ENCODE results near the gene OR4Q3. TPM values are rescaled to one million over a fixed set of nuclear protein-coding genes. Genes with fewer than 3 reads are reported as not detected.
"Not testable (repeated sequence)": the region's sequence is repeated elsewhere in the genome, so short reads cannot be mapped to it uniquely, and the experiment has no call there.

The OR4Q3 gene
- polyA plus RNA-seq (2011; rRNA removed) (not detected in 2 replicates), polyA minus RNA-seq (2011; rRNA and poly(A)+ RNA removed) (not detected in 2 replicates)

- Histone ChIP-seq H3K4me3 (ENCODE audit: low read depth, low read length) (no peak within 1 kb of the TSS), H3K27me3 (ENCODE audit: control insufficient read depth, insufficient read depth, low read length) (no peaks in the 10 kb centered on the region), H3K36me3 (ENCODE audit: control insufficient read depth, insufficient read depth, low read length) (no peaks in the 10 kb centered on the region)
- ChIA-PET CTCF (no interaction called here), POLR2A (no interaction called here)
- no peak for TF ChIP-seq CTCF (IDR thresholded peaks at IDR 0.05; ENCODE audit: insufficient read depth, low read depth, low read length)
- no peak for DNase-seq (ENCODE audit: low read depth)
These were observed at the start of gene OR4Q3 for GRCh38 chr14:19743256-19743655. OR4Q3 (plus strand) TSS chr14:19743571.

- H3K27me3 ChIP-seq (ENCODE audit: control insufficient read depth, insufficient read depth, low read length): no peaks in the 10 kb centered on the region
- ChIA-PET POLR2A (no interaction called here), CTCF (interaction anchor here (0.8 kb wide), 1 partner anchor 21 kb away, joined by 3 read pairs; no protein-coding TSS in a partner anchor)
- TF ChIP-seq CTCF (IDR thresholded peaks at IDR 0.05; ENCODE audit: insufficient read depth, low read depth, low read length): no peak
- H3K4me3 ChIP-seq (ENCODE audit: low read depth, low read length): no peak overlapping the region
- H3K36me3 ChIP-seq (ENCODE audit: control insufficient read depth, insufficient read depth, low read length): no peaks in the 10 kb centered on the region
- no peak for DNase-seq (ENCODE audit: low read depth)
These were observed 14.0 kb upstream of the OR4Q3 start for GRCh38 chr14:19729359-19729758.

- DNase-seq (ENCODE audit: low read depth): no peak
- ChIA-PET CTCF (interaction anchor here (0.8 kb wide), 1 partner anchor 21 kb away, joined by 3 read pairs; no protein-coding TSS in a partner anchor), POLR2A (no interaction called here)
- no peak overlapping the region for H3K4me3 ChIP-seq (ENCODE audit: low read depth, low read length)
- H3K36me3 ChIP-seq (ENCODE audit: control insufficient read depth, insufficient read depth, low read length): no peaks in the 10 kb centered on the region
- TF ChIP-seq CTCF (IDR thresholded peaks at IDR 0.05; ENCODE audit: insufficient read depth, low read depth, low read length): no peak
- H3K27me3 ChIP-seq (ENCODE audit: control insufficient read depth, insufficient read depth, low read length): no peaks in the 10 kb centered on the region
These were observed 13.6 kb upstream of the OR4Q3 start for GRCh38 chr14:19729763-19730162.

DNA sequence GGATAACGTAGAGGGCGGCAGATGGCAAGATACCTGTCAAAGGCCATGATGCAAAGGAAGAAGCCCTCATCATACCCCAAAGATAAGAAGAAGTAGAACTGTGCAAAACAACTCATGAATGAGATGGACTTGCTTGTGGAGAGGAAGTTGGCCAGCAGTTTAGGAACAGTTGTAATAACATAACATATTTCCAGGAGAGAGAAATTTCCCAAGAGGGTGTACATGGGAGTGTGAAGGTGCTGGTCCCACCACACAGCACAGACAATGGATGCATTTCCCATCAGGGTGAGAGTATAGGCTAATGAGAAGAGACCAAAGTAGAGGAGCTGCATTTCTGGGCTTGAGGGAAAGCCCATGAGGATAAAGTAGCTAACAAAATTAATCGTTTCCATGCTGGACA lies 9.5 kb upstream of the OR4Q3 start:
- POLR2A ChIA-PET; H3K27me3 ChIP-seq (ENCODE audit: control insufficient read depth, insufficient read depth, low read length); CTCF ChIA-PET; H3K4me3 ChIP-seq (ENCODE audit: low read depth, low read length); DNase-seq (ENCODE audit: low read depth); H3K36me3 ChIP-seq (ENCODE audit: control insufficient read depth, insufficient read depth, low read length): not testable (repeated sequence)

DNA sequence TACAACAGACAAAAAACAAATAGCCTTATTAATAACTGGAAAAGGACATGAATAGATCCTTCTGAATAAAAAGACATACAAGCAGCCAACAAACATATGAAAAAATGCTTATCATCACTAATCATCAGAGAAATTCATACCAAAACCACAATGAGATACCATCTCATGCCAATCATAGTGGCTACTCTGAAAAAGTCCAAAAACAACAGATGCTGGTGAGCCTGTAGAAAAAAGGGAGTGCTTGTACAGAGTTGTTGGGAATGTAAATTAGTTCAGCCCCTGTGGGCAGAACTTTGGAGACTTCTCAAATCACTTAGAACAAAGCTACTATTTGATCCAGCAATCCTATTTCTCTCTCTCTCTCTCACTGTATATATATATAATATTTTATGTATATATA lies 8.9 kb downstream of the OR4Q3 start:
- CTCF ChIA-PET; H3K36me3 ChIP-seq (ENCODE audit: control insufficient read depth, insufficient read depth, low read length); POLR2A ChIA-PET; H3K4me3 ChIP-seq (ENCODE audit: low read depth, low read length); H3K27me3 ChIP-seq (ENCODE audit: control insufficient read depth, insufficient read depth, low read length); DNase-seq (ENCODE audit: low read depth): not testable (repeated sequence)

DNA sequence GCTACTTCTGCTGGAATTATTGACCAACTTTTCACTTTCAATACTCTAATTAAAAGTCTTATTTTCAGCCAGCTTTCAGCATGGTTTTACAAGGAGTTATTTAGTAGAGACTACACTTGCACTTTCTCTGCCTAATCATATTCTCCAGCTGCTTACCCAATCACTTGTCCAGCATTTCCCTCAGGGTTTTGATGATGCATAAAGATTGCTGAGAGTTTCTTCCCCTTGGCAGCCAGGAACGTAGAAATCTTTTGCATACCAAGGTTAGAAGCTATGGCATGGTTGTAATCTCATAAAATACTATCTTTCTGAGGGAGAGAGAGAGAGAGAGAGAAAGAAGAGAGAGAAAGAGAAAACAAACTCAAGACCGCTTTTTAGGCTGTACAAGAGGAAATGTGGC lies 10.8 kb downstream of the OR4Q3 start:
- no peaks in the 10 kb centered on the region for H3K27me3 ChIP-seq (ENCODE audit: control insufficient read depth, insufficient read depth, low read length)
- CTCF ChIA-PET: no interaction called here
- POLR2A ChIA-PET: no interaction called here
- no peak for TF ChIP-seq CTCF (IDR thresholded peaks at IDR 0.05; ENCODE audit: insufficient read depth, low read depth, low read length)
- no peaks in the 10 kb centered on the region for H3K36me3 ChIP-seq (ENCODE audit: control insufficient read depth, insufficient read depth, low read length)
- no peak overlapping the region for H3K4me3 ChIP-seq (ENCODE audit: low read depth, low read length)
- no peak for DNase-seq (ENCODE audit: low read depth)

- H3K36me3 ChIP-seq (ENCODE audit: control insufficient read depth, insufficient read depth, low read length); DNase-seq (ENCODE audit: low read depth); H3K4me3 ChIP-seq (ENCODE audit: low read depth, low read length); POLR2A ChIA-PET; H3K27me3 ChIP-seq (ENCODE audit: control insufficient read depth, insufficient read depth, low read length); CTCF ChIA-PET: not testable (repeated sequence)
These were observed 28.1 kb downstream of the OR4Q3 start for GRCh38 chr14:19771491-19771890.
